AG09309 (cell line): ENCODE measurements around the gene PAX2.

Experiments
- DNase-seq: peaks from one replicate; pipeline ENCODE4 v3.0.0-alpha.2; 2010; ENCODE audit warnings: low read depth
- H3K4me3 ChIP-seq: 2 replicates; pipeline ENCODE4 v1.5.1; 2011; ENCODE audit warnings: mild to moderate bottlenecking, low read depth, low read length, moderate library complexity; ENCODE audit not compliant: control insufficient read depth
- TF ChIP-seq, protein P1 (sequence below): IDR thresholded peaks from 2 replicates; pipeline ENCODE4 v1.5.1; 2011; ENCODE audit warnings: mild to moderate bottlenecking, low read depth, low read length, inconsistent platforms; ENCODE audit not compliant: insufficient read depth, control insufficient read depth; ENCODE audit errors: missing control alignments

PAX2 gene

DNA sequence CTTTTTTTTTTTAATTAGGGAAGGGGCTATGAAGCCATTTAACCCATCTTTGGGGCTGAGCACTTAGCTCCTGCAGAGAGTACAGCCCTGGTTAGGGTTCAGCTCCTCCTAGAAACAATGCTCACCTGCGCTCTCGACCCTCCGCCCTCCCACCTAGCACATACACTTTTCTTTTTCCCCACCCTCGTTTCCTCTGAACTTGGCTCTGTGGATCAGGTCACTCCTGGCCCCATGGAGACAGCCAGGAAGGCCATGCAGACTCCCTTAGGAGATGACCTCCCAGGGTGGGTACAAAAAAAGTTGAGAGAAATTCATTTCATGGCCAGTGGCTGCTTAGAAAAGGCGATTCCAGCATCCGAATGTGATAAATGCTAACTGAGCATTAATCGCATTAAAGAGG lies 15.8 kb downstream of the PAX2 start:
- H3K4me3 ChIP-seq: no peak overlapping the region
- TF ChIP-seq, protein P1, sequence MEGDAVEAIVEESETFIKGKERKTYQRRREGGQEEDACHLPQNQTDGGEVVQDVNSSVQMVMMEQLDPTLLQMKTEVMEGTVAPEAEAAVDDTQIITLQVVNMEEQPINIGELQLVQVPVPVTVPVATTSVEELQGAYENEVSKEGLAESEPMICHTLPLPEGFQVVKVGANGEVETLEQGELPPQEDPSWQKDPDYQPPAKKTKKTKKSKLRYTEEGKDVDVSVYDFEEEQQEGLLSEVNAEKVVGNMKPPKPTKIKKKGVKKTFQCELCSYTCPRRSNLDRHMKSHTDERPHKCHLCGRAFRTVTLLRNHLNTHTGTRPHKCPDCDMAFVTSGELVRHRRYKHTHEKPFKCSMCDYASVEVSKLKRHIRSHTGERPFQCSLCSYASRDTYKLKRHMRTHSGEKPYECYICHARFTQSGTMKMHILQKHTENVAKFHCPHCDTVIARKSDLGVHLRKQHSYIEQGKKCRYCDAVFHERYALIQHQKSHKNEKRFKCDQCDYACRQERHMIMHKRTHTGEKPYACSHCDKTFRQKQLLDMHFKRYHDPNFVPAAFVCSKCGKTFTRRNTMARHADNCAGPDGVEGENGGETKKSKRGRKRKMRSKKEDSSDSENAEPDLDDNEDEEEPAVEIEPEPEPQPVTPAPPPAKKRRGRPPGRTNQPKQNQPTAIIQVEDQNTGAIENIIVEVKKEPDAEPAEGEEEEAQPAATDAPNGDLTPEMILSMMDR: no peak
- no peak for DNase-seq

DNA sequence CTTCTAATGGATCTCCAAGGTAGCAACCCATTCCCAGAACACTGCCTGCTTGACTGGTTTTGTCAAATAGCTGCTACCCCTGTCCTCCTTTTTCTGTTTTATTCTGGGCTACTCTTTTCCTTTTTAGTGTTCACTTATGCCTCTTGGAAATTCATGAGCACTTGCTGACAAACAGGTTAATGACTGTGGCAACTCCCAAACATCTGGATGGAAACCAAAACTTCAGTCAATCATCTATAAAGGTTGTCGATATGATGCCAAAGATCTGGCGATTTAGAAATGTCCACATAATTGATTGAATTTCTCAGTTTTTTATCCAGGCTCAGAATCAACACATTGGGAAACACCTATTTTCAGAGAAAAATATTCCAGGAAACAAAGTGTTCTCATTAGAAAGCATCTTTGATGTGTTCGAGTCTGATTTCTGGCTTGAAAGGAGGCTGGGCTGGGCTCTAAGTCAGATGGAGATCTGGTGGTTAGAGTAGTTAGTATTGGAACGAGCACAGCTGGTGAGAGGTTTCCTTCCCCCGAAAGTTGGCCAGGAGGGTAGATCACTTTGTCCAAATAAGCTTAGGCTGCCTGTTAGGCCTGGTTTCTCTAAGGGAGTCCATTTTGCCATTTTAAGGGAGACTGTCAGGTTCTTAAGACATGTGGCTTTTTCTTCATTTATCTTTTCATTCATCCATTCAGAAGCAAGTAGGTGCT lies 17.8 kb downstream of the PAX2 start:
- no peak for DNase-seq
- TF ChIP-seq, protein P1: no peak
- H3K4me3 ChIP-seq: no peak overlapping the region

DNA sequence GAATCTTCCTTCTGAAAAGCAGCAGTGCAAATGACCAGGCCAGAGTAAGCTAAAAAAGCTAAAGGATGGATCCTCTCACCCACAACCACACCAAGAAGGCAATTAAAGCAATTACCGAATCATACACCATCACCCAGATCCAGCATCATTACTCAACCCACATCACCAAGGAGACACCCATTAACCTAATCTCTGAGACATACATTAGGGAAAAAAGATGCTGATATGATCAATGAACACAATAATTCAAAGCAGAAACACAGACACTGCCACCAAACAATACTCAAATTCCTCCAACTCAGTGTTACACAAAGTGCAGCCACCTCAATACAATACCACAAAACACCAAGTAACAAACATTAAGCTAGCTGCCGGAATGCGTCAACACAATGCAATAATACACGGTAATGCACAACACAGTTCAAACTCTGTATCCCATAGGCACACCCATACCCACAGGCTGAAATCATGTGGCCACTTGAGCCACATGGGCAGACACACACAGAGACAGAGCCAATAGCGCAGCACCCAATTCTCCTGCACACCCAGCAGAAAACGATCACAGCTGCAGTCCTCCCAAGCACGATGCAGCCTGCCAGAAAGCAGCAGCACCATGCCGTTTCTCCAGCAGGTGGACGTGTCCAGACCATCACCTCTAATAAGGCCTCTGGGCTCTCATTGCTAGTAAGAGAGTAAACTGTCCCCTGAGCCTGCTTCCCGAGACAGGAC lies 21.5 kb downstream of the PAX2 start:
- H3K4me3 ChIP-seq: no peak overlapping the region
- no peak for DNase-seq
- TF ChIP-seq, protein P1: no peak

DNA sequence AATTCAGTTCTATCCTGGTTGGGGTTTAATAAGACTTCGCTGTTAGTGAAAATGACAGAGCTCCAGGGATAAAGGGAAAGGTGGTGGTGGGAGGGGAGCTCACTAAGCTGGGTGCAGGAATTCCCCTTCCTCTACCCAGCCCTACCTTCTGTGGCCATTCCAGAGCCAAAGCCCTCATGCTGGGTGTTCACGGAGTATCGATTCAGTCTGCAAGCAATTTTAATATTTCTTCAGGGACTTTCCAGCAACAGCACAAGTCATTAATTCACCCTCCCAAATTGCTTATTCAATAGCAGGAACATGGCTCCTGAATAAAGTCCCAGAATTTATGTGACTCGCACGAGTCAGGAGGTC lies 22.0 kb downstream of the PAX2 start:
- H3K4me3 ChIP-seq: no peak overlapping the region
- TF ChIP-seq, protein P1: no peak
- no peak for DNase-seq

DNA sequence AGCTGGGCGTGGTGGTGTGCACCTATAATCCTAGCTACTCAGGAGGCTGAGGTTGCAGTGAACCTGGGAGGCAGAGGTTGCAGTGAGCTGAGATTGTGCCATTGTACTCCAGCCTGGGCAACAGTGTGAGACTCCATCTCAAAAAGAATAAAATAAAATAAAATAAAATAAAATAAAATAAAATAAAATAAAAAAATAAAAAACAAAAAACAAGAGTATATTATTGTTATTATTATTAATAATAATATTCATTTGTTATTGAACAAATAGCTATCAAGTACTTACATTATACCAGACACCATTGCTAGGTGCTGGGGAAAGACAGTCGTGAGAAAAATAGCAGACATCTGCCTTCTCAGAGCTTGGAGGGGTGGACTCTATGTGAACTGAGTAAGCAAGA lies 24.1 kb downstream of the PAX2 start:
- DNase-seq: no peak
- no peak overlapping the region for H3K4me3 ChIP-seq
- TF ChIP-seq, protein P1: no peak

DNA sequence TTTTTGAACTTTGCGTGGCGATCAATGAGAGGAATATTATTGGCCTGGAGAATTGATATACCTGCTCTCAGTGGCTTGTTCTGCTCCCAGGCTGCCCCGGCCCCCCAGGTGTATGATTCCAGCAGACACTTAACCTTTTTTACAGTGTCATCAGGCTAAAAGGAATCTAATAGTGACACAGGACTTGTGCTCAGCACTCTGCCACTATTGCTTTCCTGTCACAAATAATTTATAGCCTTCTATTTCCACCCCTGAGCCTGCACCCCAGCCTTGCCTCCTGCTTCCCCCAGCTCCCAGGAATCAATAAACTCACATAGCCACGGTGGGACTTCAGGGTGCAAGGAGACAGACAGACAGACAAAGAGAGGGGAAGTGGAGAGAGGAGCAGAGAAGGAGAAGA lies 28.3 kb downstream of the PAX2 start:
- no peak overlapping the region for H3K4me3 ChIP-seq
- TF ChIP-seq, protein P1: no peak

DNA sequence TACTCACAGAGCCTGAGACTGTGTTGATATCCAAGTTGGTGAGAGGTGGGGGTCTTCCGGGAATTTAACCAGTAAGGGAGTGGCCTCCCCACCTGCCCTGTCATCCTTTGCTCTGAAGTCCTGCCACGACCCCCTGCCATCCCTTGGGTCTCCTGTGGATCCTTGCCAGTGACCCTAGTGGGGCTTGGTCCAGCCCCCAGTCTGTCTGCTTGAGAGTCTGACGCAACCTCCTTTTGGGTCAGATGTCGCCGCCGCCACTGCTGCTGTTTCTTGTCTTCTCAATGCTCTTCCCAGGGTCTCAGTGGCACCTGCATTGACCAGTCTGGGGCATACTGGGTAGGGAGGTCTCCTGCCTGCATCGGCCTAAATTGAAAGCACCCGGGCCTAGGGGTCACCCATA lies 28.8 kb downstream of the PAX2 start:
- H3K4me3 ChIP-seq: no peak overlapping the region
- DNase-seq: no peak
- TF ChIP-seq, protein P1: no peak

More for the DNA sequence above, 28.3 kb downstream of the PAX2 start:
- DNase-seq: no peak
